Skin of body (tissue), 2 donors: ENCODE measurements around the gene SNTG2. TPM values are rescaled to one million over a fixed set of nuclear protein-coding genes. Genes with fewer than 3 reads are reported as not detected.
"Not testable (repeated sequence)": the region's sequence is repeated elsewhere in the genome, so short reads cannot be mapped to it uniquely, and the experiment has no call there.

ENCODE experiments used
- DNase-seq: peaks from one replicate; lab custom pipeline; 2025; lab: John Stamatoyannopoulos, UW
- total RNA-seq: library from RNA; depleted of rRNA; stranded (reverse); fragments of >200 nt; gene quantifications from one replicate; pipeline ENCODE4 v1.2.3, GENCODE V29; 2014

The SNTG2 gene
- total RNA-seq, 1 donor from 2014 or later: 5.2 TPM

DNA sequence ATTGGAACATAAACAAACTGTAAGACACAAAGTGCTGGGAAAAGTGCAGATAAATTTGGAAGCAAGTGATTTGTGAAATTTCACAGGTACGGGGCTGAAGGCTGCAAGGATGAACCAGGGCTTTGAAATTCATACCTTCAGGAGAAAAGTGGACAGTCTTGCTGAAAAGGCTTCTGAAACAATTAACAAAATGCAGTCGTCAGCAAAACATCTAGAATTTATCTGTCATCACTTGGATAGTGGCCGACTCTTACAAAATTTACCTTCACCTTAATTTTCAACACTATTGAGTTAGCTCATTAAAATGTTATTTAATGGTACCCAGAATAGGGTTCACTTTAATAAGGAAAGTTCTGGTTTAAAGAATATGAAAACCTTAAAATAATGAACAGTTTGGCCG lies 138.3 kb downstream of the SNTG2 start:
- no peak for DNase-seq

DNA sequence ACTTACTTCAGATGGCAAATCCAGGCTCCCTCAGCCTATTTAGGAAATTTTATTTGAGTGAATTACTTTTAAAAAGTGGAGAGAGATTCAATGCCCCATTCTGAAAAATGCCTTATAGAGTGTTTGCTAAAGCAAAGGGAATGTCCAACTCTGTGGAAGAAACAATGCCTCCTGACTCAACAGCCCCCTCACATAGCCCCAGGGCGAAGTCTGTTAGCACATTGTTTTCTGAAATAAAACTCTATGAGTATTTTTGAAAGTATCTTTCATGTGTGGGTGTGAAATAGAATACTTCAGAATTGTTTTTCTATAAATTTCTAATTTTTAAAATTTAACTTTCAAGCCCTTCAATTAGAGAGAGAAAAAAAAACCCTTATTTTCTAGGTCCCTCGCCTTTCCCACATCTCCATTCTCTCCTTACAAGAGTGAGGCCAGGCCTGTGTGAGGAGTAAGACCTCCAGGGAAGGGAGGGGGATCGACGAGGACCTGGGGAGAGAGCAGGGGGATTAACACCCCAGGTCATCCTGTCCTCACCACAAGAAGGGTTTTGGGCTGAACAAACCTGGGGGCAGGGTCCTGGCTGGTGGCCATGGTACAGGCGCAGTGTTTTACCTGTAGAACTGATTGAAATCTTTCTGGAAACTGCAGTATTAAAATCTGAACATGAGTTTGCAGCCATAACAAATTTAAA lies 141.4 kb downstream of the SNTG2 start:
- DNase-seq: no peak

DNA sequence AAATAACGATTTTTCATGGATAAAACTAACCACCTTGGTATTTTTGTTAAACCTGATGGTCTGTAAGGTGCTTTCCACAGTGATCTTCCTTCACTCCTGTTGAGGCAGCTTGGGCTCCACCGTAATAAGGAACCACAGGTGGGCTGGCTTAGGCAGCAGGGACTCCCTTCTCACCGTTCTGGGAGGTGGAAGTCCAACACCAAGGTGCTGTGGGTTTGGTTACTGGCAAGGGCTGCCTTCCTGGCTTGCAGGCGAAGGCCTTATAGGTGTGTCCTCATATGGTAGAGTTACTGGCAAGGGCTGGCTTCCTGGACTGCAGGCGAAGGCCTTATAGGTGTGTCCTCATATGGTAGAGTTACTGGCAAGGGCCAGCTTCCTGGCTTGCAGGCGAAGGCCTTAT lies 143.0 kb downstream of the SNTG2 start:
- not testable (repeated sequence) for DNase-seq

DNA sequence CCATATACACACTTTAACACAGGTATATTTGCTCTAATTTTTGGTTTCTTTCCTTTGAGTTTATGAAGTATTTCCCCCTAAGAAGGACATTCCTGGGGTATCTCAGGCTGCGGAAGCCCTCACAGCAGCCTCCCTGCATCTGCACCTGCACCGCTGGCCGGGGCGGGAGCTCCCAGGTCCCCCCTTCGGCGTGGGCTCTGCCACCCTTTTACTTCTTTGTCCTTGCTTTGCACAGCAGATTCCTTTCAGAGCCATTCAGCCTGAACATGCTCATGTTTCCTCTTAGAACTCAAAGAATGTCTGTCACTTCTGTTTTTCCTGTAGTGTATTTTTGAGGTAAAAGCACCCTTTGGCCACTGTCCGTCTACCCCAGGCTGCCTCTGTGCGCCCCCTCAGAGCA lies 146.5 kb downstream of the SNTG2 start:
- no peak for DNase-seq

DNA sequence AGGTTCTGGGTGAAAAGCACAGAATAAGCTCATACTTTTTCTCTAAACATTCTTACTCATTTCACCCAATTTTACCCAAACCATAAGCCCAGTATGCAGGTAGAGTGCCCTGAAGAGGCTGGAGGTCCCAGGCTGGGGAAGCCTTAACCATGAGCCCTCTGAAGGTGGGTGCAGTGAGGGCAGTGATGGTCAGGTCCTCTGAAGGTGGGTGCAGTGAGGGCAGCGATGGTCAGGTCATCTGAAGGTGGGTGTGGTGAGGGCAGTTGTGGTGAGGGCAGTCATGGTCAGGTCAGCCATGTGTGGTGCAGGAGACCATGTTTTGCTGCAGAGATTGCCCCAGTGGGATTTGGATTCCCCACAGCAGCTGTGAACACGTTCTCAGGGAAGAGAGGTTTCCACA lies 148.8 kb downstream of the SNTG2 start:
- no peak for DNase-seq

DNA sequence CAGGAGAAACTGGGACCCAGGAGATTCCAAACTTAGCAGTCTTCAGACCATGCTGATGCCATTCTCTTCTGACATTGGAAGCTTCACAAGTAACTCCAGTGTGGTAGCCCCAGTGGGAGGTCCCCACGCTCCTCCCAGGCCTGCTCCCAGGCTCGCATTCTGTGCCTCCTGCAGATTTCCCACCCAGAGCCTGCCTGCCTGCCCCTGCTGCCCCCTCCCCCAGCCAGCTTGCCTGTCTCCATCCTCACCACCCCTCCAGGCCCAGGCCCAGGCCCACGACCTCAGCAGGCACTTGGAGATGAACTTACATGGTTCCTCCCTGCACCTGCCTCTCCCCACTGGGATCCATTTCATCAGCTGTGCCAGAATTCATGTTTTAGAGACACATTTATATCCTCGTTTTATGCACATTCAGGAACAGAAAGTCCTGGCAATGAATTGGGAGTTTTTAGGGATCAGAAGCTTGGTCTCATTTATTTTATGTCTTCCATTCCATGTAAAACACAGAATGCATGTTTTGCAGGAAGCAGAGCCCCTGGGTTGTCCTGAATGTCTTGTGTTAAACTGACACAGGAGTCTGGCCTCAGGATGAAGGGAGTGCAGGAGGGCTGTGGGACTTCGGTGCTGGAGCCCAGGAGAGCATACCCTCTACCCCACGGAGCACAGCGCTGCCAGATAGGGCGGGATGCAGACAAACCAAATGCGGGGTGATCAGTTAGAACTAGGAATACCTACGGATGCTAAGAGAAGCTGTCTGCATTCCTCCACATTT lies 150.5 kb downstream of the SNTG2 start:
- DNase-seq: no peak

DNA sequence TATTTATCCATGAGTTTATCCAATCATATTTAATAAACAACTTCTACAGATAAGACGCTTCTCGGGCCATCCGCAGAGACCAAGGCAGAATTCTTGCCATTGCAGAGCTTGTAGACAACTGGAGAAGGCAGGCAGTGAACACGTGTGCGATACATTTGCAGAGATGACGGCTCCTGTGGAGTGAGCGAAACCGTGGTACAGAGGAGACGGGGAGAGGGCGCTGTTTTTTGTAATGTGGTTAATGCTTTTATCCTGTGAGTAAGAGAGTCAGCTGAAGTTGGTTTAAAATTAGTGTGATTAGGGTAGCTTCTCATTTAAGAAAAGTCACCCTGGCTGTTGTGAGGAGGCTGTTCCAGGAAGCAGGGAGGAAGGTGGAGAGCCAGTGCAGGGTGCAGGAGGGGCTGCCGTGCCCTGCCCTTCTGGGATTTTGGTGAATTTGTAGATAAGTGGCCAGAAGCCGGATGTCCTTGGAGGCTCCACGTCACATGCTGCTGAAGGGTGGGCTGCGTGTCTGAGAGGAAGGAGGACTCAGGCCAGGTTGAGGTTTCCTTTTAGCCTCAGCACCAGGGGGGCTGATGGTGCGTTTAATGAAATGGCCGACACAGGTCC lies 151.4 kb downstream of the SNTG2 start:
- no peak for DNase-seq

DNA sequence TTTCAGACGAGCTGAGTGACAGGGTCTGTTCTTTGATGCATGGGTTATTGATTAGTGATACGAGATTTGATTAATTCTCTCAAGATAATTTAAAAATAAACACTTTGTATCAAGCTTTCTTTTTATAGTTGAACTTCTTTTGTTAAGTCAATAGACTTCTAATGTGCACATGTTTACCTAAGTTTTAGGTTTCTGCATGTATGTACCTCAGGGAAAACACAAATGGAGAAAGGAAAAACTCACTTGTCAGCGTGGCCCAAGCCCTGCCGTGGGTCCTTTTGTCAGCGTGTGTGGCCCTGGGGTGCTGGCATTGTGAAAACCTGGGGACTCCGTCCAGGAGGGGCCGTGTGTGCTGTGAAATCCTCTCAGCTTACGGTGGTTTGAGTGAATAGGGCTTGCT lies 153.7 kb downstream of the SNTG2 start:
- DNase-seq: no peak

DNA sequence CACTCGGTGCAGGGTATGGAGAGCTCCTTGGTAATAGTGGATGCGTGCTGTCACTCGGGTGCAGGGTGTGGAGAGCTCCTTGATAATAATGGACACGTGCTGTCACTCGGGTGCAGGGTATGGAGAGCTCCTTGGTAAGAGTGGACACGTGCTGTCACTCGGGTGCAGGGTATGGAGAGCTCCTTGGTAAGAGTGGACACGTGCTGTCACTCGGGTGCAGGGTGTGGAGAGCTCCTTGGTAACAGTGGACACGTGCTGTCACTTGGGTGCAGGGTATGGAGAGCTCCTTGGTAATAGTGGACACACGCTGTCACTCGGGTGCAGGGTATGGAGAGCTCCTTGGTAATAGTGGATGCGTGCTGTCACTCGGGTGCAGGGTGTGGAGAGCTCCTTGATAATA lies 155.7 kb downstream of the SNTG2 start:
- not testable (repeated sequence) for DNase-seq

DNA sequence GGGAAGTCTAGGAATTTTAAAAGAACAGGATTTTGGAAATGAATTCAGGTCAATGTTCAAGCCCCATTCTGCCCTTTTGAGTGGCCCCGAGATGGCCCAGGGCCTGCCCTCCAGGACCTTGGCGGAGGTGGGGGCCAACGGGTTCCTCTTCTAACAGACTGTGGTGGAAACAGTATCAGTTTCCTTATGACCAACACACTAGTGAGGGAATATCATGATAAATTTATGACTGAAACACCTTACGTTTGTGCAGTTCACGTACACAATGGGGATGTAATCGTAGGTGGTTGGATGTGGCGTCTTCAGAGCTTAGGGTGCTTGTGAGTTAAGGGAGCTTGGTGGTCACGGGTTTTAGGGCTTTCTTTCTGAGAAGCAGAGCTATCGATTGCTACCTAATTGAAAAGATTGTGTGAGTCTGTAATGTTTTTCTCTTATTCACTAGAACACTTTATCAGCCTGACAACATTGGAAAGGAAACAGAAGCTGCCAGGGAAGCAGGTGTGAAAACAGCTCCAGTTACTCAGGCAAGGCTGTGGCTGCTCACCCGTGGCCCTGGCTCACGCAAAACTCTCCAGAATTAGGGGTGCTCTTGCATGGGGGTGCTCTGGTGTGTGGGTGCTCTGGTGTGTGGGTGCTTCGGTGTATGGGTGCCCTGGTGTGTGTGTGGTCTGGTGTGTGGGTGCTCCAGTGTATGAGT lies 165.3 kb downstream of the SNTG2 start:
- DNase-seq: no peak

DNA sequence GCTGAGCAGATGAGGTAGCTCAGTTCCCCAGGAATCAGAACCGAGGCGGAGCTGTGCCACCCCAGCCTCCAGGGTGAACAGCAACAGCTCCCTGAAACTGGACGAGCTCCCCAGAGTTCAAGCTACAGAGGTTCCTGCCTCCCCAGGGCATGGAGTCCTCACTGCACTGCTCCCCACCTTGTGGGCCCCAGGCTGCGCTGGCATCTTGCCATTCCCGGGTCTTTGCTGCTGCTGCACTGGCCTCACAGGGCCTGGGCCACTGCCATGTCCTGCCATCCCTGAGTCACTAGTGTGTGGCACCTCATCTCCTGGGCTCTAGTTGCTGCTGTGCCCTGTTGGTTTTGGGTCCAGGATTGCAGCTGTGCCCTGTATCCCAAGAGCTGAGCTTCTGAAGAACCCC lies 166.9 kb downstream of the SNTG2 start:
- DNase-seq: no peak

DNA sequence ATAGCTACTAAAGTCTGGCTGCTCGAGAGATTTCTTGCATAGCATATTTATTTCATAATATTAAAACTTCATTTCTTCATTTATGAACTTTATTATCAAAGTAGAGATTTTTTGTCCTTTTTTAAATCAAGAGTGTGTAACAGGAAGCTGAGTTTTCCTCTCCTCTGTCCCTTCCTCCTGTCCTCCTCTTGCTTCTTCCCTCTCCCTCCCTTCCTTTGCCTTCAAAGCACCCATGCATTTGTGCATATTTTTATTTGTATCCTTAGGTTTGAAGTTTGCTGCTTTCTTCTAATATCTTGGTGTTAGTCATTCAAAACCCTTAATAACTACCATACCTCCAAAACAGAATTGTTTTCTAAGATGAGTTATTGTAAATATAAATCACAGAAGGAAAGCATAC lies 174.6 kb downstream of the SNTG2 start:
- no peak for DNase-seq

DNA sequence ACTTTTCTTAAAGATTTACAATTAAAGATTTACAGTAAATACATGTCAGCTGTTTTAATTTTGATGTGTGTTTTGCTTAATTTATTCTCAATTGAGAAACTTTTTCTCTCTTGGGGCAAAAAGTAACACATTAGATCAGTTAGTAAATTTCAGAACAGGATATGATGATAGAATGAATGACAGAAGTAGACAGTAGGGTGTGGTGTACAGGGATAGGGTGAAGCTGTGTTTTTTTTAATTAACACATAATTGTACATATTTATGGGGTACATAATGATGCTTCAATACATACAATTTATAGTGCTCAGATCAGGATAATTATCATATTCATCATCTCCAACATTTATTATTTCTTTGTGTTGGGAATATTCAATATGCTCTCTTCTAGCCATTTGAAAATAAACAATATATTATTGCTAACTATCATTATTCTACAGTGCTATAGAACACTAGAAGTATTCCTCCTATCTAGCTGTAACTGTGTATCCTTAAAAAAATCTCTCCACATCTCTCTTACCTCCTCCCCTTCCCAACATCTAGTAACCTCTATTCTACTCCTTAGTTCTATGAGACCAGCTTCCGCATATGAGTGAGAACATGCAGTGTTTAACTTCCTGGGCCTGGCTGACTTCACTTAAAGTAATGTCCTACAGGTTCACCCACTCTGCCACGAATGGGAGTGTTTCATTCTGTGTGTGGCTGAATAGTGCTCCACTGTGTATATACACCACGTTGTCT lies 175.2 kb downstream of the SNTG2 start:
- no peak for DNase-seq

DNA sequence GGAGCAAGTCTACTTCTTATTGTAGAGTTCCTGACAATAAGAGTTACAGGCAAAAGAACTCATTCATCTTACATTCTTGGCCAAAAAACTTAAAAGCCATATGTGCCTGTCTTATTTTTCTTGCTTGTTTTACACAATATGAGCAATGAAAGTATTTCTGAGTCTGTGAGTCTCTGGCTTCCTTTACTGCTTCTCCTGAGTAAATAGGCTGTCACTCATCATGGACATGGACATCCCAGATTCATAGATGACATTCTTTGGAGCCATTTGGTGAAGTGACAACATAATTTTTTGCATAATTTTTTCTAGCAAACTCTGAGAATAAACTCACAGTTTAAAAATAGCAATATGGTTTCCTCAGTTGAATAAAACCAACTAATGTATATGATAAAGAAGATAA lies 179.3 kb downstream of the SNTG2 start:
- DNase-seq: no peak

DNA sequence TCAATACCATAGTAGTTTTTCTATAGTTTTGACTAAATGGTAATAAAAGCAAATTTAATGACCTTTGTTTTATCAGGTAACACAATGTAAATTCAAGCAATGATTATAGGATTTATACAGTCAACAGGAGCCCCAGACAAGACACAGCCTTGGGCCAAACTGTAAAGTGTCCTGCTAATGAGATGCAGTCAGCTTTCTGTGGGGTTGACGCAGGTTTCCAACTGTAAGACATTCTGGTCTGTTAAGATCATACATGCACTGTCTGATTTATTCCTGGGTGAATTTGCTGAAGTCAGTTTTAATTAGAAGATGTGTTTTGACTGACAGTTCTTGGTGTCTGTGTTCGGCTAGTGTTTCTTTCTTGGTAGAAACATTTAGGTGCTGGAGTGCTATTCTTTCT lies 180.3 kb downstream of the SNTG2 start:
- DNase-seq: no peak

DNA sequence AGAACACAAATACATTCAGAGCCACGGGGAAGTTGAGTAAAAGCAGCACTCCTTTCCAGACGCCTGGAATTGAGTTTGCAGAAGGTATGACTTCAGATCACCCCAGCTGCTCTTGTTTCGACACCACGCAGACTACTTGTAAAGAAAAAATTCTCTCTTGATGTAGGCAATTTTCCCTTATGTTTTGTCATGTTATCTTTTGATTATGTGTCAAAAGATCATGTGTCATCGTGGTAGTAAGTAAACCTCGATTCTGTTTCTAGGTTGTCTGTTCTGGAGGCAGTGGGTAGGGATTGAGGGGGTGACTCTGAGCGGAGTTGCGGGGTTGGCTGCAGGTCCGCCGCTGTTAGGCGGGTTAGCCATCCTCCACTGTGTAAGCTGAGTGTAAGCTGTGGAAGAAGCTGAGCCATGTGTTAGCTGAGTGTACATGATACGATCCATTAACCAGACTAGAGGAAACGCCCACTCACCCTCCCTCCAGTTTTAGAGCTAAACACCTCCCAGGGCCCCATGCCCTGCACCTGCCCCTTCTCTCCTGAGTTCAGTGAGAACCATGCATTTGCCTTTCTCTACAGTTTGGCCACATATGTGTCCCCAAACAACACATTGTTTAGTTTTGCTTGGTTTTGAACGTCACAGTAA lies 181.8 kb downstream of the SNTG2 start:
- no peak for DNase-seq

DNA sequence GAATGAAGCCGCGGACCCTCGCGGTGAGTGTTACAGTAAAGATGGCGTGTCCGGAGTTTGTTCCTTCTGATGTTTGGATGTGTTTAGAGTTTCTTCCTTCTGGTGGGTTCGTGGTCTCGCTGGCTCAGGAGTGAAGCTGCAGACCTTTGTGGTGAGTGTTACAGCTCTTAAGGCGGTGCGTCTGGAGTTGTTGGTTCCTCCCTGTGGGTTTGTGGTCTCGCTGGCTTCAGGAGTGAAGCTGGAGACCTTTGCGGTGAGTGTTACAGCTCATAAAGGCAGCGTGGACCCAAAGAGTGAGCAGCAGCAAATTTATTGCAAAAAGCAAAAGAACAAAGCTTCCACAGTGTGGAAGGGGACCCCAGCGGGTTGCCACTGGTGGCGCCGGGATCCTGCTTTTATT lies 183.2 kb downstream of the SNTG2 start:
- DNase-seq: not testable (repeated sequence)

DNA sequence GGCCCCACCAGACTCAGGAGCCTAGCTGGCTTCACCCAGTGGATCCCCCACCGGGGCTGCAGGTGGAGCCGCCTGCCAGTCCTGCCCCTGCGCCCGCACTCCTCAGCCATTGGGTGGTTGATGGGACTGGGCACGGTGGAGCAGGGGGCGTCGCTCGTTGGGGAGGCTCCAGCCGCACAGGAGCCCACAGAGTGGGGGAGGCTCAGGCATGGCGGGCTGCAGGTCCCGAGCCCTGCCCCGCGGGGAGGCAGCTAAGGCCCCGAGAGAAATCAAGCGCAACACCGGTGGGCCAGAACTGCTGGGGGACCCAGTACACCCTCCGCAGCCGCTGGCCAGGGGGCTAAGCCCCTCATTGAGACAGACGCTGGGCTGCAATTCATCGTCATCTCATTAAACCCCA lies 184.0 kb downstream of the SNTG2 start:
- no peak for DNase-seq

DNA sequence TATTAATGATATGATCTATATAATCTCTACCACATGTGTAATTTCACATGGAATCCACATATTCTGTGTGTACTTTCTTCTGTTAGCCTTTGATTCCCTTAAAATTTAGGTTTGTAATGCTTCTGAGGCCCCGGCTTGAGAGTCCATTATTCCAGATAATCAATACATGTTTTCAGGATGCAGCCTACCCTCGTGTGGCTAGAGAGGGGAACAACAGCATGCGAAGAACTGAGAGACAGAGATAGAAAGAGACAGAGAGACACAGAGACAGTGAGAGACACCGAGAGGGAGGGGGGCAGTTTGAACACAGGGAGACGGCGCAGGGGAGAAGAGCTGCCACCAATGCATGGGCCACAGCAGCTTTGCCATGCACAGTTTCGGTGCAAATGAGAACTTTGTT lies 185.4 kb downstream of the SNTG2 start:
- peak; percentile 17 for DNase-seq

DNA sequence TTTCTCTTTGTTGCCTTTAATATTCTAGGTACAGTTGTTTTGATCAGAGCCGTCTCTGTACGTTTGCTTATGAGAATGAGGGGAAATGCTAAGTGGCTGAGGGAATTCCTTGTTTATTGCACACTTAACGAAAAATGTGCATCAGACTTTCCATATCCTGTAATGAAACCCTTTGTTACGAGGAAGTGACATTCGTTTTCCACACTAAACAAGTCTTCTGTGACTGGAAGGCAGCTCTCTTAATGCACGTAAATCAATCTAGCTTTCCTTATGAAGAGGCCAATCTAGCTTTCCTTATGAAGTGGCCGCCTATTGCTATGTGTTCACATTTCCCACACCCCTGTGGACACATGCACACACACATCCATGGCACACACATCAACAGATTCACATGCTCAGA lies 186.2 kb downstream of the SNTG2 start:
- DNase-seq: peak; percentile 87

DNA sequence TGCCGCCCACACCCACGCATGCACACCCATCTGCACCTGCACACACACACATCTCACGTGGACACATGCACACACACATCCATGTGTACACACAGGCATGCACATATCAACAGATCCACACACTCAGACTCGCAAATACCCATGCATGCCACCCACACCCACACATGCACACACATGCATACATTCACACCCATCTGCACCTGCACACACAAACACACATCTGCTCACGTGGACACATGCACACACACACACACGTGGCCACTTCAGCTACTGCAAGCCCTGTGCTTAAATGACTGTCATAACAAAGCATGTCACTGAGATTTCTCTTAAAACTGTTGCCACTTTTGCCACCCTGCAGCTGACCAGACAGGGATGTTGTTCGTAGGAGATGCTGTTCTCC lies 186.6 kb downstream of the SNTG2 start:
- DNase-seq: no peak
